GM19023 (cell line): ENCODE results near the gene UBL7.

Experiments used
- ATAC-seq: cut with Tn5 transposase; IDR thresholded peaks from one replicate; pipeline ENCODE4 v1.9.1; 2021; ENCODE audit warnings: mild to moderate bottlenecking, moderate library complexity; ENCODE audit not compliant: unreplicated experiment

Gene UBL7

DNA sequence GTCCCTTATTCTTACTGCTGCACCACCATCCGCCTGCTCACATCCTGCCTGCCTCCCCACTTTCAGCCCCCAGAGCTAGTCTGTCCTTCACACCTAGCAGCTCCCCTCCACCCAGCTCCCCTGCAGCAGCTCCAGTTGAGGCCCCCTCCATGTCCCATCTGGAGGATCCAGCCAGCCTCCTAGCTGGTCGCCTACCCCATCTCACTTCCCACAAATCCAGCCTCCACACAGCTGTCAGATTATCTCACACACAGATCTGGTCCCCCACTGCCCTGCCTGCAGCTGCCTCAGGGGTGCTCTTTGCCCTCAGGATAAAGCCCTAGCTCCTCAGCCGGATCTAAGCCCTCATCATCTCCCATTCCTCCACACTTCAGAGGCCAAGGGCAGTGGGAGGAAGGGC, 18.4 kb downstream of the UBL7 start:
- ATAC-seq, result no peak

DNA sequence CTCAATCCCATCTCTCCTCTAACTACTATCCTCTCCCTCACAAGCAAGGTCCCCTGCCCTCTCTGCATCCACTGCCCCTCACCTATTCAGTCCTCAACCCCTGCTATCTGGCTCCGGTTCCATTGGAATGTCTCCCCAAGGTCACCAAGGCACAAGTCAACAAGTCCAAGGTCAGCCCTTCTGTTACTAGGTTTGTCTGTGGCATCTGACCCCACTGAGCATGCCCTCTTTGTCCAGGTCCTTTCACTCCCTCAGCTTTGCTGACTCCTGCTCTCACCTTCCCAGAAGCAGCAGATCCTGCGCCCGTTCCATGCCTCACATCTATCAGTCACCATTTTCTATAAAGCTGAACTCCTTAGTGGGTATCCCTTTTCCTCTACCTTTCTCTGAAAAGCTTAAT, 18.9 kb downstream of the UBL7 start:
- no peak for ATAC-seq

DNA sequence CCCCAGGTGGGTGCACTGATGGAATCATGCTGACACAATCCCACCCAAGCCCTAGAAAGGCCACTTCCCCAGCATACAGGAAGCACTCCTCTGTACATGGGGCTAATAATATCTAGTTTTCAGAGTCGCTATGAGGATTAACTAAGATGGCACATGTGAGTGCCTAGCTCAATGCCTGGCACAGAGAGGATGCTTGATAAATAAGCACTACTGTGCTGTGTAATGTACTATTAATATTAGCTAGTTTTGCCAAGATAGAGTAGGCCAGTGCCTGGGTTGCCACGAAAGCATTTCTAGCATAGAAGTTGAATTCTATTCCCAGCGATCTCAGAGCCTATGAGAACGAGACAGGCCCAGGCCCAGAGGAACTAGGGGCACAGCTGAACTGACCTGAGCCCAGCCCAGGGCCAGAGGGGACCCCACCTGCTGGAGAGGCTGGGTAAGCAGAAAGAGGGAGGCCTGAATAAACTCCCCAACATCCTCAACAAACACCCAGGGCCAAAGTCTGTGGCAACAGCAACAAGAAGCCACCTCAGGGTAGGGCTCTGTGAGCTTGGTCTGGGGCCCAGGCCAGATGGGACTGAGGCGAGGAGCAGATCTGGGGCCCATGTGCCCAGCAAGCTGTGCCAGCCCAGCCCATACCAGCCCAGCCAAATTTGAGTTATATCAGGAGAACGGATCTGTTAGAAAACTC, 19.6 kb downstream of the UBL7 start:
- ATAC-seq, result no peak

DNA sequence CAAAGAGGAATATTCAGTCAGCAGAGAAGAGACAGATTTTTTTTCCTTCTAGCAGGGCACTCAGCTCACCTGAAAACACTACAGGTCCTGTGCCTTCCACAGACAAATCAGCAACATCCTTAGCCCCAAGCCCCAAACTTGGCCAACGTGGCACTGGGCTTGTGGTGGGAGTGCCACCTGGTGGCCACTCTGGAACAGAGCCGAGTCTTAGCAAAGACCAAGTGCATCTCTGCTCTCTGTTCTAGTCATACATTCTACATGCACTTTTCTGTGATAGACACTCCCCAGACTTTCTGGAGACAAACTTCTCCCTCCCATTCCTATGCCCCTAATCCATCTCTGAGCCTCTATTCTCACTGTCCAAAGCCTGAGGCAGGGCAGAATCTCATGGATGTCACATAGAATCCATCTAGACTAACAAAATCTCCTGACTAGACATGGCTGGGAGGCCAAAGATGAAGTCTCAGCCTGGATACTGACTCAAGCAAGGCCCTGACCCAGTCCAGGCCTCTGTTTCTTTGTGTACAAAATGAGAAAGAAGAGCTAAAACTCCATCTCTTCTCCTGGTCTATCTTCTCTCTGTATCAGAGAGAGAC, 22.1 kb downstream of the UBL7 start:
- peak; percentile 56 for ATAC-seq

DNA sequence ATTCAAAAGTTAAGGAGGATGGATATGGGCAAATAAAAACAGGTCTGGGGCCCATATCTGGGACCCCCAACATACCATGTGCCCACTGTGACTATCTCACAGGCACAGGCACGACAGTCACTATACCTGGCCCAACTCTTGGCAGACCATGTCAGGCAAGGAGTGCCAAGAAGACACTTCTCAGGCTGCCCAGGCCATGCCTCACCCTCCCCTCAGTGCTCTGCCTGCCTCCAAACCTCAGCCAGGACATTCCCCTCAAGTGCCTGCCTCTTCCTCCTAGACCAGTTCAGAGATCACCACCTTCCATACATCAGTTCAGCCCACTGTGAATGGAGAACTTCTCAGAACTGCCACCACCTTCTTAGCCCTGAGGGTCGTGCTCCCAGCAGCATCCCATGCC, 22.8 kb downstream of the UBL7 start:
- no peak for ATAC-seq

DNA sequence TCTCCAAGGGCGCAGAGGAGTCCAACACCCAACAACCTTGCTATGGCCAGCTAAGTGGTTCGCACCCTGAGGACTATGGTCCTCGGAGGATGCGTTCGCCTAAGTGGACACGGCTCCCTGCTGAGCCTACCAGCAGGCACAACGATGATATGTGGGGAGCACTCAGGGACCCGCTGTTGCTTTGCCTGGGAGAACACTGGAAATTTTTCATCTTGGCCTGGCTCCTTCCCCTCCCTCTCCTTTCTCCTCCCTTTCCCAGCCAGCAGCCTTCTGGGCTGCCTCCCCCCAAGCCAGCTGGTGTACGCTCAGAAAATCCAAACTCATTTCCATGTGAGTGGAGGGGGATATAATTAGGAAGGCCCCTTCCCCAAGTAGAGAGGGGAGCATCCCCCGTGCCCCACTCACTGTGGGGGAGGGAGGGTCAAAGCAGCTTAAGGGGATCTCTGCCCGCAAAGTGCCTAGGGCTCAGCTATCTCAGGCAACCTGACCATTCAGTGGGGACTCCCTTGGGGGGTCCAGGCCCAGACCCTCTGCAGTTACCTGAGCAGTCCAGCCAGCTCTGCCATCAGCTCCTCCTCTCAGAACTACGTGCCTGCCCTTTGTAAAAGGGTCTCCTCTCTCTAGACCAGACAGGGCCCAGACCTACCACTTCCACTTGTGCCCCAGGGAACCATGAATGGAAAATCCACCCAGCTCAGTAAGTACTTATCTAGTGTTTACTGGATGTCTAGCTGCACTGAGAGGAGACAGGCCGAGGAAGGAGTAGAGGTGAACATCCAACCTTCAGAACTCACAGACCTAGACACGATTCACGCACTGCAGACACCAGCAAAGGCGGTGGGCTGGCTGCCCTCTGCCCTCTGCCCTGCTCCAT, 26.5 kb downstream of the UBL7 start:
- no peak for ATAC-seq

DNA sequence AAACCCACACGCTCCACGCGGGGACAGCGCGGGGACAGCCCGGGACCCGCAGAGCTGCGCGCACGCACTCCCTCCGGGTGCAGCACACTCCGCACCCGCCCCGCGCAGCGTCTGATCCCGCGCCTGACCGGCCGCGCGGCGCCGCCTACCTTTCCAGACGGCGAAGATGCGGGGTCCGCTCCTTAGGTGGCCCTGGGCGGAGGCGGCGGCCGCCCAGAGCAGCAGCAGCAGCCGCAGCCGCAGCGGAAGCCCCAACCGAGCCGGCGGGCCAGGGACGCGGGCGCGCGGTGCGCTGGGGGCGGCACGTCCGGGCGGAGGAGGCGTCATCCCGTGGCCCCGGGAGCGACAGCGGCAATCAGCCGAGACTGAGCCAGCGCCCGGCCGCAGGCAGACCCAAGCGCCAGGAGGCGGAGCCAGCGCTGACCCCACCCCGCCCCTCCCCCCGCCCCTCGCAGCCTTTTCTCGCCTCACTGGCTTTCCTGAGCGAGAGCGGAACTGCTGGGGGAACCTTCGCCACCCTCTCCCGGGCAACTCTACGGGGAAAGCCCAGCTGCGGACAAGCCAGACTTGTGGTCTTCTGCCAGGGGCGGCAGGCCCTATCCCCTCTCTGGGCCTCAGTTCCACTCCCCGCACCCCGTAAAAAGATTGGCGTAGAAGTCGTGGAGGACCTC, 27.2 kb downstream of the UBL7 start, which contains the start of gene SEMA7A:
SEMA7A (minus strand) TSS at position 367 of the 671 bp plus-strand sequence; CDS start at position 327, 40 bp downstream.
- peak; percentile 70 for ATAC-seq

DNA sequence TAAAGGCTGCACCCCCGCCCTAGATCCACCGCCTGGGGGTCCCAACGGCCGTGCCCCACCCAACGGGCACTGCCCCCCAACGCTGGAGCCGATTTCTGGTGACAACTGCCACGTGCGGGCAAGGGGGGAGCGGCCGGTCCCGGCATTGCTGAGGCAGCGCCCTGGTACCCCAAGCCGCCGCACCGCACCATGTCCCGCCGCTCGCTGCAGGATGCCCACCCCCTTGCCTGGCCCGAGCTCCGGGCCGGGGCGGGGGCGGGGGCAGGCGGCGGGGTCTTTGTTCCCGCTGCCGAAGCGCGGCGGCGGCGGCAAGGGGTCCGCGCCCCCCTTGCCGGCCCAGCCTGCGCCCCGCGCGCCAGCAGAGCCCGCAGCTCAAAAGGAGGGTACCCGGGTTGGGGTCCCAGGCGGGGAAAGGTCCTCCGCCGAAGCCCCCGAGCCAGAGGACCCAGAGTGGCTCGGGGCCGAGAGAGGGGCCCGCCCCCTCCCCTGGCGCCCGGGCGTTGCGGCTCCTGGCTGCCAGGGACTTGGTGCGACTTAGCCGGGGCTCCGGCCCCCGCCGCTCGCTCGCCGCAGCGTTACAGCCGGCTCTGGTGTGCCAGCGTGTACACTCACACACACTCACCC, 27.9 kb downstream of the UBL7 start:
- peak; percentile 6 for ATAC-seq

DNA sequence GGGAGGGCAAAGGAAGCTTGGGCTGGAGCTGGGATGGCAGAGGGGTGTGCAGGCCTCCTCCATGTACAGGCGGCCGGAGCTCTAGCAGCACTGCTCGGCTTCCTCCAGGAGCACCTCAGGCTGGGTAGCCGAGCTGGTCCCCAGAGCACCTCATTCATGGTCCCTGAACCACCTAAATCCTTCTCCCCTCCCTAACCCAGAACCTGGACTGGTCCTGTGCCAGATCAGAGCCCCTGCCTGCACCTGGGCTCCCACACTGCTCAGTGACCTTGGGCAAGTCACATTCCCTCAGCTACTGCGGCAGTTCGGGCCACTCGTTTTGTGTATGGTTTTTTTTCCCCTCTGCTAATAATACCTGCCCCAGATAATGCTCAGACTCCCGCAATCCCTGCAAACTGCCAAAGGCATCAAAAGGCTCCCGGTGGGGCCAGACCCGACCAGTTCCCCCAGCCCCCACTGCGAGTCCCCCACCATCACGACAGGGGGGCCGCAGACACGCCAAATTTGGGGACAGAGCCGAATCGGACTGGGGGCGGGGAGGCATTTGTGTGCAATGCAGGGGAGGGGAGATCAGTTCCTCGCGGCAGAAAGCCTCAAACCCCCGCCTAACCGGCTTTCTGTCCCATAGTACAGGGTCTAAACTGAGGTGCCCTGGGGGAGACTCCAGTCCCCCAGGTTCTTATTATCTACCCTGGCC, 28.5 kb downstream of the UBL7 start:
- no peak for ATAC-seq

DNA sequence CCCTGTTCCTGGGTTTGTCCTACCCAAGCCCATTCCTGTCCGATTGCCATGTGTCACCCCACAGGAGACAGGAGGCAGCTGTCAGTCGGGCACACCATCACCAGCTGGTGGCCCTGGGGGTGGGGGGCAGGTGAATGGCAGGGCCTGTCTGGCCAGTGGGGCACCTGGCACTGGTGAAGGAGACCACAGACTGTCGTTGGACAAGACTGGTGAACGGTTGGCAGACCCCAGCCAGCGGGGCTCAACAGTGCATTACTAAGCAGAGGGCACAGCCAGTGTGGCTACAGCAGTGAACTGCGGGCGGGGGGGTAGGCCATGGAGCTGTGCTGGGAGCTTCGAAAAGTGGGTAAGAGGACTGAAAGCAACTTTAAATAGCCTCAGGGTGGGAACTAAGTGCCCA, 29.3 kb downstream of the UBL7 start:
- ATAC-seq, result no peak

DNA sequence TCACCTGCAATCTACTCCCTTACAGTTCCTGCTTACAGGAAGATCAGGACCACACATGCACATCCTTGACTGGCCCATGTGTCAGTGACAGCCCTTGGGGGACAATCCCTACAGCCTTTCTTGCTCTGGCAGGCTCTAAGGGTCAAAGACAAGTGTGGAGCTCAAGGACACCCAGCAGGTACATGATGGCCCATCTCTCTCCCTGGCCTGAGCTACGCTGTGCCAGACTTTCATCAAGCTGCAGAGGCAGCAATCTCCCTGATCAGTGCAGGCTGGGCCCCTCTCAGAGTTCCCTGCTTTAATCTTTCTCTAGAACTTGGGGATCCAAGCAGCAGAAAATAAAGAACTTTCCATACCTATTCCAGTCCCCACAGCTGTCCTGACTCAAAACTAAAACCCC, 29.8 kb downstream of the UBL7 start:
- no peak for ATAC-seq

DNA sequence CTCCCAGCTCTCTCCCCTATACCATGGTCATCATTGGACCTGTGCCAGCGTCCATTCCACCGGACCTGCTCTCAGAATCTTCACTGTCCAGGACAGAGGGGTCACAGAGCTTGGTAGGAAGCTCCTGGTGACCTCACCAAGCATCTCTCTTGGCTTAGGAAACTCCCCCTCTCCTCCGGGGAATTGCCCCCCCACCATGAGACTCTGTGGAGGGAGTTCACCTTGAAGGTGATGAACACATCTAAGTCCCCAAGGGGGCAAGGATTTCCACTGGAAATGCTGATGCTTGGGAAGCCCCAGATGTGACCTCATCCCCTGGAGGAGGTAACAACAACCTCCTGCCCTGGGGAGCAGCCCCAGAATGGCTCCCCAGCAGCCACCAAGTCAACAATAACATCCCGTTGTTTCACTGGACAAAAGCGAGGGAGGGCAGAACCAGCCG, 30.4 kb downstream of the UBL7 start:
- ATAC-seq, result no peak

DNA sequence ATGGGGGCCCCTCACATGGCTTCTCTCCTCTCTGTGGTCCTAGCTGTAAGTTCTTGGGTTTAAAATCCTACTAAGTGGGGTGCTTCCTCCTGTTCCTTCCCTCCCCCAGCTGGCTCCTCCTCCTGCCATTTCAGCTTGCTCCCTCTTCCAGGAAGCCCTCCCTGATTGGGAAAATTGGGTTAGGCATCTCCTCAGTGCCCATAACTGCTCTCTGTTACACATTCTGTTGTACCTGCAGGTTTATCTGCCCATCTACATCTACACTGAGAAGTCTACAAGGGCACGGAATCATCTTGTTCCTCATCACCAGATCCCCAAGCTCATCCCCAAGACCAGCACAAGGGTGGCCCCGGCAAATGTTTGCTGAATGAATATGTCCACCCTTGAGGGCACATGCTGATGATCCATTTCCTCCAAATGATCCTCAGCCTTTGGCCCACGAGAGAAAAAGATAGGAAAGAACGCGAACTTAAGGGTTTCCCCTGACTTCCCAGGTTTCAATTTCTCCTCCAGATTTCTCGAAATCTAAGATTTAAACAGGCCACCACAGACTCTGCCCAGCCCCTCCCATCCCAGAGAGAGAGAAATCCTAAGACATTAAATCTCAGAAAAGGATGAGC, 31.1 kb downstream of the UBL7 start:
- no peak for ATAC-seq

DNA sequence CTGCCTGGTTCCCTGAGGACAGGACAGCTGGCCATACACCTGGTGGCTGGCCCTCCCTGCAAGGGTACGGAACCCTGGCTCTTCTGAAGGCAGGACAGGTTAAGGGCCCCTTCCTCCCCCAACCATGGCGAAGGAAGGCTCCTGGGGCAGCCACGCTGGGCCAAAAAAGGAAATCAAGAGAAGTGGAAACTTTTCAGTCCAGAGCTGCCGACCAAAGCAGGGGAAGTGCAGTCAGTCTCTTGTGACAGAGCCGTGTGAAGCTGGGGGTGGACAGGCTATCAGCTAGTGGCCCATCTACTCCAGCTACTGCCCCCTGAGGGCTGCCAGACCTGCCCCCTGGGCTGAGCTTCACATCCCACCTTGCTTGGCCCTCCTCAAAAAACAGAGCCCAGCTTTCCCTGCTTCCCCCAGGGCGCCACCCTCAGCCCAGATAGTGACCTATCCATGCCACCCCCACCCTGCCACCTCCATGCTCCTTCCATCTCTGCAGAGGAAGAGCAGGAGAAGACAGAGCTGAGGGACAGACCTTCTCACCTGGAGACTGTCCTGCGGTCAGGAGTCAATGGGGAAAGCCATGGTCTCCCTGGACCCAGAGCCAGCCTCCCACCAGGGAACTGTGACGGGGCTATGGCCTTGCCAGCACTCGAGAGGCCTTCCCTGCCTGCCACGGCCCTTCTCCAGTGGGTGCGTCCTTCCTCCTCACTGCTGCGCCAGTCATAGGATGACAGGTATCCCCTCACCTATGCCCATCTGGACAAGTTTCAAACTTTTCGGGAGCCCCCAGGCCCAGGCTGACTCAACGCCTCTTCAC, 31.8 kb downstream of the UBL7 start:
- no peak for ATAC-seq

DNA sequence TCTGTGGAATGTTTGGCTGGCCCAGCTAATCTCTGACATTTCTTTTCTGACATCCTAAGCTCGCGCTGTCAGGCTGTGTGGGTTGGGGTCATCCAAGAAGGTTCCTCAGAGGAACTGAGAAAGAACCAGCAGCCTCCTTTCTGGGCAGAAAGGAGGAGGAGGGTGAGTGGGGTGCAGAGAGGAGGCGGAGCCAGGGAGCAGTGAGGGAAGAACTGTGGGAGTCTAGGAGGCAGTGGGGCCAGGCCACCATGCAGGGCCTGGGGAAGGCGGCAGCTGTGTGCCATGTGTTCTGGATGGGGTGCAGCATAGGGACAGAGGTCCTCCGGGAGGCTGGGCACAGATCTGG, 32.5 kb downstream of the UBL7 start:
- ATAC-seq, result peak; percentile 31

DNA sequence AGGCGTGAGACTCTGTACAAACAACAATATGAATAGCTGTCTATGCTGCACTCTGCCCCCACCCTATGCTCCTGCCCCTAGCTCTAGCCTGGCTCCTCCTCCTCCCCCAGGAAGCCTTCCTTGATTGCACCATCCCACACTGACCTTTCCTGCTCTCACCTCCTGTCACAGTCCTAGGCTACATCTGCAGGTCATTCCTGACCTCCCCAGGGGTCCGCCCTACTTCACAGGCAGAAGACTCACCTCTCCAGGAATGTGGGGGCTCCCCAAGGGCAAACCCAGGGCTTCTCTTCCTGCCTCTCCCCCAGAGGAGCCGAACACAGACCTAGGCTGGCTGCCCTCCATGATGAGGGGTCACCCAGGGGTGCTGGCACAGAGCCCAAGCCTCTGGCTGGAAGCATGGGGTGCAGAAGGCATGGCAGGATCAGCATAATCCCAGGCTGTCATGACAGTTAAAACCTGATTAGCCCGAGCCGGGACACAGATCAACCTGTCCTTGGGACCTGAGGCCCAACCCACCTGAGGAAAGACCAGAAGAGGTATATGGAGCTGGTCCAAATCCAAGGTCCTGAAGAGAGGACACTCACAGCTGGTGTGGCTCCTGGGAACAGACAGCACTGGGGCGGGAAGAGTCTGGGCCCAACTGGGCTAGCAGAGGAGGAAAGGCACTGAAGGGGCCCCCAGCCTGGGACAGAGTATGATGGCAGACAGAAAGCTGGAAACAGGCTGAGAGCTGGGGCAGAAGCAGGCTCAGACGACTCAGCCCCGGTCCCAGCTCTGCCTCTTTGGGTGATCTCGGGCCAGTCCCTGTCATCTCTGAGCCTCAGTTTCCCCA, 33.1 kb downstream of the UBL7 start:
- ATAC-seq, result no peak

DNA sequence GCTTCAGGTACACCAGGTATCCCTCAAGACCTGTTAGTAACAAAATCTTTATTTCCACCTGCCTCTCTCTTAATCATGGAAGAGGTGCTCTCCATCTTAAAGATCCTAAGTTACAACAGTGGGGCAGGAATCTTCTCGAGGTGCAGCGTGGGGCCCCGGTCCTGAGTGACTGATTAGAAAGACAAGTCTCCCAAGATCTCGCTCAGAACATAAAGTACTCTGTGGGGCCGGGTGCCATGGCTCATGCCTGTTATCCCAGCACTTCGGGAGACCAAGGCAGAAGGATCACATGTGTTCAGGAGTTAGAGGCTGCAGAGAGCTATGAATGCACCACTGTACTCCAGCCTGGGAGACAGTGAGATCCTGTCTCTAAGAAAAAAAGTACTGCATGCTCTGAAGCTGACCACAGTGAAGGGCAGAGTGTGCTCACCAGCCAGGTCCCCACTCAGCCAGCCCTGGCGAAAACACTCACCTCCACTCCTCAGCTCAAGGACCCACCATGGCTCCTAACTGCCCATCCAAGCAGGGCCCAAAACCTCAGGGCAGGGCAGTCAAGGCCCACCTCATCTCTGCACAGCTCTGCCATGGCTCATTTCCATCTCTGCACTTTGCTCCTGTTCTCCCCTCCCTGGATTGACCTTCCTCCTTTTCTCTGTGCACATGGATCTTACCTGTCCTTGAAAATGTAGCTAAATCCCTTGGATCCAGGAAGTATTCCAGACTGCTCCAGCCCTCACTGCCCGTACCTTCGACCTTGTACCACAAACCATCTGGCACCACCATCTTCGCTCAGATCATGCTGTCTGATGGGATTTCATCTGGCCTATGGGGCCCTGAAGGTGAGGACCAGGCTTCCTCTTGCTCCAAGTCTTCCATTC, 34.3 kb downstream of the UBL7 start:
- no peak for ATAC-seq
